ENCODE results near the gene MAP4K4. TPM values are rescaled to one million over a fixed set of nuclear protein-coding genes. Genes with fewer than 3 reads are reported as not detected.
A peak's percentile ranks its signal among the peaks of the same experiment; 100 is the strongest.

Gene MAP4K4
- total and polyA plus RNA-seq, 2 of the 13 experiments (the other 11 are each of a cell fraction or from before 2014, with no cell fraction given) = 105 to 264 TPM

GRCh38 chr2:101731221-101732054, 33.9 kb downstream of the MAP4K4 start (continued):
- TF ChIP-seq BRF2 (CRISPR knock-in tag; IDR thresholded peaks at IDR 0.05) = no peak
- no peak; the same call in 1 of the 2 replicates for TF ChIP-seq ZSCAN9 (CRISPR knock-in tag; IDR thresholded peaks at IDR 0.05; ENCODE audit: borderline replicate concordance)
- no peak for TF ChIP-seq ZBTB2 (CRISPR knock-in tag; IDR thresholded peaks at IDR 0.05; ENCODE audit: low read depth)
- no peak for TF ChIP-seq SIN3B (IDR thresholded peaks at IDR 0.05; ENCODE audit: low read length)
- TF ChIP-seq TAF15 (IDR thresholded peaks at IDR 0.05; ENCODE audit: low read depth, low read length, poor library complexity, severe bottlenecking) = no peak
- no peak; the same call in 1 of the 2 replicates for TF ChIP-seq ZNF556 (CRISPR knock-in tag; IDR thresholded peaks at IDR 0.05; ENCODE audit: borderline replicate concordance)
- TF ChIP-seq ZNF746 (CRISPR knock-in tag; IDR thresholded peaks at IDR 0.05) = no peak
- no peak for TF ChIP-seq ZIK1 (CRISPR knock-in tag; IDR thresholded peaks at IDR 0.05; ENCODE audit: borderline replicate concordance, low read depth)
- no peak for TF ChIP-seq TRIM24 (CRISPR knock-in tag; IDR thresholded peaks at IDR 0.05)
- no peak for TF ChIP-seq KAT7 (CRISPR knock-in tag; IDR thresholded peaks at IDR 0.05; ENCODE audit: borderline replicate concordance)
- no peak for TF ChIP-seq SP2 (CRISPR knock-in tag; IDR thresholded peaks at IDR 0.05)
- TF ChIP-seq RFX5 (IDR thresholded peaks at IDR 0.05; ENCODE audit: low read depth, low read length) = no peak
- no peak for TF ChIP-seq NRL (CRISPR knock-in tag; IDR thresholded peaks at IDR 0.05; ENCODE audit: borderline replicate concordance)
- TF ChIP-seq ZNF562 (CRISPR knock-in tag; IDR thresholded peaks at IDR 0.05; ENCODE audit: borderline replicate concordance) = no peak
- TF ChIP-seq HMG20B (CRISPR knock-in tag; conservative IDR thresholded peaks at IDR 0.05) = no peak
- TF ChIP-seq ZNF704 (CRISPR knock-in tag; IDR thresholded peaks at IDR 0.05; ENCODE audit: borderline replicate concordance) = no peak
- TF ChIP-seq ZNF580 (CRISPR knock-in tag; IDR thresholded peaks at IDR 0.05; ENCODE audit: borderline replicate concordance, low read depth) = peak; percentile 62; the same call in 1 of the 2 replicates
- TF ChIP-seq ZNF547 (CRISPR knock-in tag; IDR thresholded peaks at IDR 0.05) = no peak
- no peak for TF ChIP-seq ZNF761 (CRISPR knock-in tag; conservative IDR thresholded peaks at IDR 0.05)
- TF ChIP-seq ZBED4 (CRISPR knock-in tag; IDR thresholded peaks at IDR 0.05; ENCODE audit: borderline replicate concordance) = no peak
- TF ChIP-seq ZNF484 (CRISPR knock-in tag; IDR thresholded peaks at IDR 0.05; ENCODE audit: borderline replicate concordance, low read depth) = no peak
